ENCODE results near the gene BCAT1.

The BCAT1 gene

GRCh38 chr12:24838531-24838950 lies 110.4 kb downstream of the BCAT1 start:
- H3K27me3 ChIP-seq (ENCODE audit: control insufficient read depth in 1 of 2, insufficient read depth in 2 of 2, low read length in 2 of 2): no peaks in the 10 kb centered on the region
- no peak overlapping the region for H3K27ac ChIP-seq (ENCODE audit: low read length)
- H3K9ac ChIP-seq (ENCODE audit: low read length in 2 of 2): no peak overlapping the region
- H3K9me3 ChIP-seq (ENCODE audit: control insufficient read depth in 2 of 2, low read length in 2 of 2): no peaks in the 10 kb centered on the region
- H3K4me1 ChIP-seq (ENCODE audit: control insufficient read depth, insufficient read depth, low read length): no peaks in the 10 kb centered on the region
- H3K36me3 ChIP-seq (ENCODE audit: control insufficient read depth in 2 of 2, insufficient read depth in 2 of 2, low read length in 2 of 2): no peaks in the 10 kb centered on the region
- no peak overlapping the region for H3K4me3 ChIP-seq (ENCODE audit: low read length in 2 of 2)

DNA sequence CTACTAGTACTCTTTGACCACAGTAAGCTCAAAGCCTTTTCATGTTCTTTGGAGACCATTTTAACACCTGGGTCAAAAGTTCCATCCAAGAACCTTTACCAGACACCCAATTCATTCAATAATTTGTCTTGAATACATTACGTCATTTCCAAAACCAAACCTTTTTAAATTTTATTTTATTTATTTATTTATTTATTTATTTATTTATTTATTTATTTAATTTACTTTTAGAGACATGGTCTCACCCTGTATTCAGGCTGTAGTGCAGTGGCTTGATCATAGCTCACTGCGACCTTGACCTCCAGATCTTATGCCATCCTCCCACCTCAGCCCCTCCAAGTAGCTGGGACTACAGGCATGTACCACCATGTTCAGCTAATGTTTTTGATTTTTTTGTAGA lies 113.5 kb downstream of the BCAT1 start:
- Histone ChIP-seq H3K27ac (ENCODE audit: low read length) (no peak overlapping the region), H3K9ac (ENCODE audit: low read length in 2 of 2) (no peak overlapping the region), H3K27me3 (ENCODE audit: control insufficient read depth in 1 of 2, insufficient read depth in 2 of 2, low read length in 2 of 2) (no peaks in the 10 kb centered on the region), H3K4me3 (ENCODE audit: low read length in 2 of 2) (no peak overlapping the region), H3K36me3 (ENCODE audit: control insufficient read depth in 2 of 2, insufficient read depth in 2 of 2, low read length in 2 of 2) (no peaks in the 10 kb centered on the region), H3K9me3 (ENCODE audit: control insufficient read depth in 2 of 2, low read length in 2 of 2) (no peaks in the 10 kb centered on the region), H3K4me1 (ENCODE audit: control insufficient read depth, insufficient read depth, low read length) (no peaks in the 10 kb centered on the region)

- H3K9me3 ChIP-seq (ENCODE audit: control insufficient read depth in 2 of 2, low read length in 2 of 2): no peaks in the 10 kb centered on the region
- no peak overlapping the region for H3K4me3 ChIP-seq (ENCODE audit: low read length in 2 of 2)
- no peak overlapping the region for H3K9ac ChIP-seq (ENCODE audit: low read length in 2 of 2)
- no peak overlapping the region for H3K27ac ChIP-seq (ENCODE audit: low read length)
- no peaks in the 10 kb centered on the region for H3K36me3 ChIP-seq (ENCODE audit: control insufficient read depth in 2 of 2, insufficient read depth in 2 of 2, low read length in 2 of 2)
- H3K4me1 ChIP-seq (ENCODE audit: control insufficient read depth, insufficient read depth, low read length): no peaks in the 10 kb centered on the region
- H3K27me3 ChIP-seq (ENCODE audit: control insufficient read depth in 1 of 2, insufficient read depth in 2 of 2, low read length in 2 of 2): no peaks in the 10 kb centered on the region
Observed at GRCh38 chr12:24833513-24833912, 115.4 kb downstream of the BCAT1 start.

DNA sequence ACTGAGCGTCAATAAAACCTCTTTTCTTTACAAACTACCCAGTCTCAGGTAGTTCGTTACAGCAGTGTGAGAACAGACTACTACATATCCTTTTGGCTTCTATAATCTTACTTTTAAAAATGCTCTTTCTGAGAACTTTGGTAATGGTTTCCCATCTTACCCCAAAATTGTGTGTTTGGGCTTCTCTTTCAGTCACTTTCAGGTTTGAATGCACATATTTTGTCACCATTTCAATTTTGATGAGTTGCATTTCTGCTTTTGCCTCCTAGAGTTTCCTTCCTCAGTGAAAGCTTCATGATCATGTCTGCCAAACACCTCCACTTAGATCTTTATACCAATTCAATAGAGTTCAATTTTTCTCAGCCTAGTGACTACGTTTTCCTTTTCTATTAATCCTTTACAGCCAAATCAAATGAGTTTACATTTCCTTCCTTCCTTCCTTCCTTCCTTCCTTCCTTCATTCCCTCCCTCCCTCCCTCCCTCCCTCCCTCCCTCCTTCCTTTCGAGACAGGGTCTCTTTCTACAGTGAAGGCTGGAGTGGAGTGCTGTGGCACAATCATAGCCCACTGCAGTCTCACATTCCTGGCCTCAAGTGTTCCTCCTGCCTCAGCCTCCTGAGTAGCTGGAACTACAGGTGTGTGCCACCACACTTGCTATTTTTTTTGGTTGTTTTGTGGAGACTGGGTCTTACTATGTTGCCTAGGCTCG lies 124.9 kb downstream of the BCAT1 start:
- Histone ChIP-seq H3K4me1 (ENCODE audit: control insufficient read depth, insufficient read depth, low read length) (peaks cover 2% of the 10 kb centered on the region), H3K4me3 (ENCODE audit: low read length in 2 of 2) (no peak overlapping the region), H3K9ac (ENCODE audit: low read length in 2 of 2) (no peak overlapping the region), H3K9me3 (ENCODE audit: control insufficient read depth in 2 of 2, low read length in 2 of 2) (no peaks in the 10 kb centered on the region), H3K36me3 (ENCODE audit: control insufficient read depth in 2 of 2, insufficient read depth in 2 of 2, low read length in 2 of 2) (no peaks in the 10 kb centered on the region), H3K27me3 (ENCODE audit: control insufficient read depth in 1 of 2, insufficient read depth in 2 of 2, low read length in 2 of 2) (no peaks in the 10 kb centered on the region), H3K27ac (ENCODE audit: low read length) (no peak overlapping the region)

DNA sequence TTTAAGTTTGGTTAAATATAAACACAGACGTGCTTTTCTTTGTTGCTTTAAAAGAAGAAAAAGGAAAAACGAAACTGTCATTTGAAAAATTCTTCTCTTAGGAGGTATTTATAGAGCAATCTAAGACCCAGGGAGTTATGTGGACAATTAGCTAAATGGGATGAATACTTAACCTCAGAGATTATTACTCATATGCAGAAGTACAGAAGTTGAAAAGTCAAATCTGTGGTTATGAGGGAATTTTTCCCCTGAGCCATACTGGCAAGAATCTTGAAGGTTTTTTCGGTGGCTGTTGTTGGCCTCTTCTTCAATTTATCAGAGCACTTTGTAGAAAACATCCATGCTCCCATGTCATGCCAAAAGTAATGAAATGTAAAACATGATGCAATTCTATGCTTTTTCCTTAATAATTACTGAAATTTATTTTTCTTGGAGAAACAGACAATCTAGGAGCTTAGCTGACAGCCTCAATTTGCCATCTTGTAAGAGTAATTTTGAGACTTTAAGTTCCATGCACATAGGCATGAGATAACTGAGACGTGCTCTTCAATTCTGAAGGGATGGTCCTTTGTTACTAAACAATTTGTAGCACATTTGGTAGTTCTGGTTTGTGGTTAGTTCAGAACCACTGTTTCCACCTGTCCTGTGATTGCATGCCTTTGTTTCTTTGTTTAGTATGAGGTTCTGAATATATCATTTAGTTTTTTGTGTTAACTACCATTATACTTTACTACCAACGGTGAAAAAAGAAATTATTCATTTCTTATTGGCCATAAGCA lies 126.6 kb downstream of the BCAT1 start:
- Histone ChIP-seq H3K4me3 (ENCODE audit: low read length in 2 of 2) (no peak overlapping the region), H3K4me1 (ENCODE audit: control insufficient read depth, insufficient read depth, low read length) (peaks cover 2% of the 10 kb centered on the region), H3K36me3 (ENCODE audit: control insufficient read depth in 2 of 2, insufficient read depth in 2 of 2, low read length in 2 of 2) (no peaks in the 10 kb centered on the region), H3K9me3 (ENCODE audit: control insufficient read depth in 2 of 2, low read length in 2 of 2) (no peaks in the 10 kb centered on the region), H3K27ac (ENCODE audit: low read length) (no peak overlapping the region), H3K9ac (ENCODE audit: low read length in 2 of 2) (no peak overlapping the region), H3K27me3 (ENCODE audit: control insufficient read depth in 1 of 2, insufficient read depth in 2 of 2, low read length in 2 of 2) (no peaks in the 10 kb centered on the region)

- Histone ChIP-seq H3K36me3 (ENCODE audit: control insufficient read depth in 2 of 2, insufficient read depth in 2 of 2, low read length in 2 of 2) (no peaks in the 10 kb centered on the region), H3K27me3 (ENCODE audit: control insufficient read depth in 1 of 2, insufficient read depth in 2 of 2, low read length in 2 of 2) (no peaks in the 10 kb centered on the region), H3K4me3 (ENCODE audit: low read length in 2 of 2) (no peak overlapping the region), H3K9me3 (ENCODE audit: control insufficient read depth in 2 of 2, low read length in 2 of 2) (no peaks in the 10 kb centered on the region), H3K4me1 (ENCODE audit: control insufficient read depth, insufficient read depth, low read length) (peaks cover 2% of the 10 kb centered on the region), H3K27ac (ENCODE audit: low read length) (no peak overlapping the region), H3K9ac (ENCODE audit: low read length in 2 of 2) (no peak overlapping the region)
Observed at GRCh38 chr12:24821691-24822090, 127.2 kb downstream of the BCAT1 start.

DNA sequence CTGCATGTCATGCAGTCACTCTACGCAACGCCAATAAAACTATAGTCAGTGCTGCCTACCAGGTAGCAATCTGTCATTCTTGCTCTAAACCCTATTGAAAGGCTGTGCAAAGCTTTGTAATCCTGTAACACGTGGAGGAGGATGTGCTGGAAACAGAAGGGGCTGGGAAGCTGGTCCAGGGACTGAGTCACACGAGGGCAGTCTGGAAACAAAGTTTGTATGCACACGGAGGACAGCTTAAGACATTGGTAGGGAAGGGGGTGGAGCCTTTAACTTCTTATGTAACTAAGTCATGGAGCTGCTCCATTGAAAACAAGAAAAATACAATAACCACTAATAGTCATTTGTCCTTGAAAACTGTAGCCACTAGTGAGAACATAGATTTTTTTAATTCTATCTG lies 128.0 kb downstream of the BCAT1 start:
- Histone ChIP-seq H3K4me1 (ENCODE audit: control insufficient read depth, insufficient read depth, low read length) (peaks cover 2% of the 10 kb centered on the region), H3K27ac (ENCODE audit: low read length) (no peak overlapping the region), H3K9me3 (ENCODE audit: control insufficient read depth in 2 of 2, low read length in 2 of 2) (no peaks in the 10 kb centered on the region), H3K36me3 (ENCODE audit: control insufficient read depth in 2 of 2, insufficient read depth in 2 of 2, low read length in 2 of 2) (no peaks in the 10 kb centered on the region), H3K9ac (ENCODE audit: low read length in 2 of 2) (no peak overlapping the region), H3K4me3 (ENCODE audit: low read length in 2 of 2) (no peak overlapping the region), H3K27me3 (ENCODE audit: control insufficient read depth in 1 of 2, insufficient read depth in 2 of 2, low read length in 2 of 2) (no peaks in the 10 kb centered on the region)

DNA sequence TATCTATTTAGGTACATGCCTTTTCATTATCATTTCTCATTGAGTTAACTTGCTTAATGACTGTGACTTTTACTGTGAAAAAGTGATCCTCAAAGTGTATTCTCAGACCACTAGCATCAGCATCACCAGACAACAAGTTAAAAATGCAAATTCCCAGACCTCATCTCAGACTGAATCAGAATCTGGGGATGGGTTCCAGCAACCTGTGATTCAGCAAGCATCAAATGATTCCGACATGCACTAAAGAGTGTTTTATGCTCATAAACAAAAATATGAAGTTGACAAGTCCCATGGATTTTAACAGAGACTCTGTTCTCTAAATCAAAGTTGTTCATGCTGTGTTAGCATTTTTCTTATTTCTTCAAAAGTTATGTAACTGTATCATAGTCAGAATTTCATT lies 130.6 kb downstream of the BCAT1 start:
- Histone ChIP-seq H3K4me3 (ENCODE audit: low read length in 2 of 2) (no peak overlapping the region), H3K9me3 (ENCODE audit: control insufficient read depth in 2 of 2, low read length in 2 of 2) (no peaks in the 10 kb centered on the region), H3K4me1 (ENCODE audit: control insufficient read depth, insufficient read depth, low read length) (peaks cover 2% of the 10 kb centered on the region), H3K9ac (ENCODE audit: low read length in 2 of 2) (no peak overlapping the region), H3K36me3 (ENCODE audit: control insufficient read depth in 2 of 2, insufficient read depth in 2 of 2, low read length in 2 of 2) (no peaks in the 10 kb centered on the region), H3K27me3 (ENCODE audit: control insufficient read depth in 1 of 2, insufficient read depth in 2 of 2, low read length in 2 of 2) (no peaks in the 10 kb centered on the region), H3K27ac (ENCODE audit: low read length) (no peak overlapping the region)

GRCh38 chr12:24815114-24815423 lies 133.8 kb downstream of the BCAT1 start:
- H3K4me3 ChIP-seq (ENCODE audit: low read length in 2 of 2): no peak overlapping the region
- no peaks in the 10 kb centered on the region for H3K27me3 ChIP-seq (ENCODE audit: control insufficient read depth in 1 of 2, insufficient read depth in 2 of 2, low read length in 2 of 2)
- no peak overlapping the region for H3K9ac ChIP-seq (ENCODE audit: low read length in 2 of 2)
- H3K4me1 ChIP-seq (ENCODE audit: control insufficient read depth, insufficient read depth, low read length): no peaks in the 10 kb centered on the region
- no peaks in the 10 kb centered on the region for H3K9me3 ChIP-seq (ENCODE audit: control insufficient read depth in 2 of 2, low read length in 2 of 2)
- H3K36me3 ChIP-seq (ENCODE audit: control insufficient read depth in 2 of 2, insufficient read depth in 2 of 2, low read length in 2 of 2): no peaks in the 10 kb centered on the region
- H3K27ac ChIP-seq (ENCODE audit: low read length): no peak overlapping the region

GRCh38 chr12:24814379-24815113 lies 134.4 kb downstream of the BCAT1 start:
- no peak overlapping the region for H3K27ac ChIP-seq (ENCODE audit: low read length)
- no peak overlapping the region for H3K9ac ChIP-seq (ENCODE audit: low read length in 2 of 2)
- H3K4me3 ChIP-seq (ENCODE audit: low read length in 2 of 2): no peak overlapping the region
- no peaks in the 10 kb centered on the region for H3K4me1 ChIP-seq (ENCODE audit: control insufficient read depth, insufficient read depth, low read length)
- no peaks in the 10 kb centered on the region for H3K27me3 ChIP-seq (ENCODE audit: control insufficient read depth in 1 of 2, insufficient read depth in 2 of 2, low read length in 2 of 2)
- H3K9me3 ChIP-seq (ENCODE audit: control insufficient read depth in 2 of 2, low read length in 2 of 2): no peaks in the 10 kb centered on the region
- H3K36me3 ChIP-seq (ENCODE audit: control insufficient read depth in 2 of 2, insufficient read depth in 2 of 2, low read length in 2 of 2): no peaks in the 10 kb centered on the region

DNA sequence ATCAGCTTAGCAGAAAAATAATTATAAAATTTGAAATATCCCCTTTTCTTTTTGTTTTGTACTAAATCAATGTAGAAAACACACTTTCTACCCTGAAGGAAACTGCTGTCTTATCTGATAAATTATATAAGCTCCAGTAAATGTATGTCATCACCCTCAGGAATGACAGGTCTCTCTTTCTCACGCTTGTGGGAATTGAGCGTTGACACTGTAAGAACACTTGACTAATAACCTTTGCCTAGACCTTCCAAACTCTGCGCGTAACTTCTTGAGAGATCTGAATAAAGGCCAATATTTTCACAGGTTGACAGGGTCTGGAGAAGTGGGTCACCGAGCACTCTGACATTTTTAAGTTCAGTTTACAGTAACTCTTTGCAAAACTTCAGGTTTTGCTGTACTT lies 138.5 kb downstream of the BCAT1 start:
- Histone ChIP-seq H3K9me3 (ENCODE audit: control insufficient read depth in 2 of 2, low read length in 2 of 2) (no peaks in the 10 kb centered on the region), H3K4me3 (ENCODE audit: low read length in 2 of 2) (no peak overlapping the region), H3K9ac (ENCODE audit: low read length in 2 of 2) (no peak overlapping the region), H3K27ac (ENCODE audit: low read length) (no peak overlapping the region), H3K27me3 (ENCODE audit: control insufficient read depth in 1 of 2, insufficient read depth in 2 of 2, low read length in 2 of 2) (no peaks in the 10 kb centered on the region), H3K36me3 (ENCODE audit: control insufficient read depth in 2 of 2, insufficient read depth in 2 of 2, low read length in 2 of 2) (no peaks in the 10 kb centered on the region), H3K4me1 (ENCODE audit: control insufficient read depth, insufficient read depth, low read length) (no peaks in the 10 kb centered on the region)

Data from stomach smooth muscle (tissue), 2 donors.